HG03575 (cell line): ENCODE results near the gene LRRC8B.
A peak's percentile ranks its signal among the peaks of the same experiment; 100 is the strongest.
"Not testable (repeated sequence)": the region's sequence is repeated elsewhere in the genome, so short reads cannot be mapped to it uniquely, and the experiment has no call there.

Experiments used
- ATAC-seq: cut with Tn5 transposase; IDR thresholded peaks from one replicate; pipeline ENCODE4 v1.9.1; 2021; ENCODE audit not compliant: unreplicated experiment, insufficient number of reproducible peaks, low FRiP score; ENCODE audit errors: extremely low read depth

LRRC8B gene

GRCh38 chr1:89616844-89617627 is 92.4 kb downstream of the LRRC8B start:
- ATAC-seq = no peak

DNA sequence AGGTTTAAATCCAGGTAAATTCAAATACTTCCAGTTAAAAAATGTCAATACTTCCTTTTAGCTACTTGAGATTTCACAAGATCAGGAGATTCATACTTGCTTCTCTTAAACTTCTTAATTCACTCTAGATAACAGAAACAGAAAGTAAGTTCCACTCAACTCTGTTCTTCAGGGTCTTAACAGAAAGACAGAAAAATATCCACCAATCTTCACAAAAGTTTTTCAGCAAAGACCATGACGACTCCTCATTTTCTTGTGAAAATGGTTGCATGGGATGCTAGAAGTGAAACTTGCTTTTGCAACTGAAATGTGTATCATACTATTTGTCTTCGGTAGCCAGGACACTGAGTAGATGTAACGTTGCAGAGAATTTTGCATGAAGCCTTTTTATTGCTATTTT is 96.0 kb downstream of the LRRC8B start:
- ATAC-seq = no peak

DNA sequence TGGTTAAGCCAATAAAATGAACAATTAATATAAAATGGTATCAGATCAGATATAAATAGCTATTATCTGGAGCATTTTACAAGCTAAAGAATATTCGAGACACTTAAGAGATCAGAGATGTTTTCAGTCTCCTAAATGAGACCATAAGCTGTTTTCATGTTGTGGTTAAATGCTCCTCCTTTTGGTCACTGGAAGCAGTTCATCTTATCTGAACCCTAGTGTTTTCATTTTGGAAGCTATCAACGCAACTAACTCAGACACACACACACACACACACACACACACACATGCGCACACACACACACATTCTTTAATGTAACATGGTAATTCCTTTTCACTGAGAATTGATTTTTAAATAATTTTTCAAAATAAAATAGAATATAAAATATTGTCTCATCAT is 98.3 kb downstream of the LRRC8B start:
- no peak for ATAC-seq

DNA sequence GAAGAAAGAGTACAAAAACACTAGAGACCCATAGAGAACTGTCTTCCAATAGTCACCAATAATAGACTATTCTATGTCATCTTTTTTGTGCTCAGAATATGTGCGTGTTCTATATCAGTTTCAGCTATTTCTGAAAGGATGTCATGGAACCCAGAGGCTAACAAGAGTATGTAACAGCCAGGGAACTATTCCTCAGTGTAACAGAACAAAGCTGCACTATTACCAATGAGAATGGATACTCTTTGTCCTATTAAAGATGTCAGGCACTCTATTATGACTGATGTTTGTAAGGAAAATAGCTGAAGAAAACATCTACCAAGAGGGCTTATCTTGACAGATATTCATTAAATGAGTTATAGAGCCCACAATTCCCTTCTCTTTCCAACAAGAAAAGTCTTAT is 99.7 kb downstream of the LRRC8B start:
- ATAC-seq = no peak

DNA sequence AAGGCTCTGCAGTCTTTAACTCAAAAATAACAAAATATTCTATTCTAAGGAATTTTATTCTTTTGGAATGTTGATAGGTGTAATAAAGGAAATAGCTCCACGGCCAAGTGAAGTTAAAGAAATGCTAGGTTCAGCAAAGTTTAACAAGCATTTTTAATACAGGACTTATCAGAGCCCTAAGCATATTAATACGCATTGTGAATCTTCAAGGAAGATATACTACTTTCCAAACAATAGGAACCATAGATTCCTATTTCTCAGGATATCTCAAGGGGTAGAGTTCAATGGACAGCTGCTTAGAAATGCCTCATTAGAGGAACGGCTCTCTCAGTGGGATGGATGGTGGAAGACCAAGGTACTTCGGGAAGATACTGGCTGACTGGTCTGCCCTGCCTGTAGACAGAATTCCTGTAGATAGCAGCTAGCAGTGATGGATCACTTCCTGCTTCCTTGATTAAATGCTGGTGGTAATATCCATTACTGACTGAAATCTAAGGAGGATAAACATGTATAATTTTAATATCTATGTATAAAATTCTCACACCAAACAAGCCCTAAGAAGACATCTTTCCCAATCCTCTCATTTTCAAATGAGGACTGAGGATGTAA is 100.2 kb downstream of the LRRC8B start:
- no peak for ATAC-seq

DNA sequence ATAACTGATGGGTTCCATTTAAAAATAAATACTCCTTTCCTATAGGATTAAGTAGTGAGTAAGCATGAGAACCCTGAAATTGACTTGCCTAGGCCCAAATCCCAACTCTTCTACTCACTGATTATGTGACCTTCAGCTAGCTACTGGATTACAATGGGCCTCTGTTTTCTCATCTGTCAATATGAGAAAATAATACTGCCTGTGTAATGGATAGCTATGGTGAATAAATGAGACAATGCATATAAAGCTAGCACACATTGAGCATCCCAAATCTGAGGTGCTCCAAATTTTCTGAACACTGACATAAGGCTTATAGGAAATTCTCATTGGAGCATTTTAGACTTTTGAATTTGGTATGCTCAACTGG is 103.0 kb downstream of the LRRC8B start:
- no peak for ATAC-seq

- ATAC-seq = no peak
Measured at GRCh38 chr1:89629146-89629545, 104.5 kb downstream of the LRRC8B start.

DNA sequence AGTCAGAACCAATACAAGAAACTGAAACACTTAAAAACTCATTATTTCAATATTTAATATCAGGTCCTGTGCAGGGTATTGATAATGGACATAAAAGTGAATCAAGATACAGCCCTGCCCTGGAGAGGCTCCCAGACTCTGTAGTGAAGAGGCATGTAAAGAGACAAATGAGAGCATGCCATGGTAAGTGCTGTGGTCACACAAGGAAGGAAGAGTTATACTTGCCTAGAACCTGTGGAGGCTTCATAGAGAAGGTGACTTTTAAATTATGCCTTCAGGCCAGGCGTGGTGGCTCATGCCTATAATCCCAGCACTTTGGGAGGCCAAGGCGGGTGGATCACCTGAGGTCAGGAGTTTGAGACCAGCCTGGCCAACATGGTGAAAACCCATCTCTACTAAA is 105.0 kb downstream of the LRRC8B start:
- ATAC-seq = not testable (repeated sequence)

DNA sequence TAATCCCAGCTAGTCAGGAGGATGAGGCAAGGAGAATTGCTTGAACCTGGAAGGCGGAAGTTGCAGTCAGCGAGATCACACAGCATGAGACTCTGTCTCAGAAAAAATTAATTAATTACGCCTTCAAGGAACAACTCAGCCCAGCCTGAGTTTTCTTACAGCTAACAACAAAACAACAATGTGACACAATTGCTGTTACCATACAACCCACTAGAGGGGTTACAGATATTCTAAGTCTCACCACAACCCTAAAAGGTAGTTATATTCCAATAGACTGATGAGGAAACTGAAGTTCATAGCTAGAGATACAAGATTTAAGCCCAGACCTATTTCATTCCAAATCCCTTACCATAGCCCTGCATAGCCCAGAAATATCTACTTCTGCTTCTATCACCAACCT is 105.4 kb downstream of the LRRC8B start:
- no peak for ATAC-seq

DNA sequence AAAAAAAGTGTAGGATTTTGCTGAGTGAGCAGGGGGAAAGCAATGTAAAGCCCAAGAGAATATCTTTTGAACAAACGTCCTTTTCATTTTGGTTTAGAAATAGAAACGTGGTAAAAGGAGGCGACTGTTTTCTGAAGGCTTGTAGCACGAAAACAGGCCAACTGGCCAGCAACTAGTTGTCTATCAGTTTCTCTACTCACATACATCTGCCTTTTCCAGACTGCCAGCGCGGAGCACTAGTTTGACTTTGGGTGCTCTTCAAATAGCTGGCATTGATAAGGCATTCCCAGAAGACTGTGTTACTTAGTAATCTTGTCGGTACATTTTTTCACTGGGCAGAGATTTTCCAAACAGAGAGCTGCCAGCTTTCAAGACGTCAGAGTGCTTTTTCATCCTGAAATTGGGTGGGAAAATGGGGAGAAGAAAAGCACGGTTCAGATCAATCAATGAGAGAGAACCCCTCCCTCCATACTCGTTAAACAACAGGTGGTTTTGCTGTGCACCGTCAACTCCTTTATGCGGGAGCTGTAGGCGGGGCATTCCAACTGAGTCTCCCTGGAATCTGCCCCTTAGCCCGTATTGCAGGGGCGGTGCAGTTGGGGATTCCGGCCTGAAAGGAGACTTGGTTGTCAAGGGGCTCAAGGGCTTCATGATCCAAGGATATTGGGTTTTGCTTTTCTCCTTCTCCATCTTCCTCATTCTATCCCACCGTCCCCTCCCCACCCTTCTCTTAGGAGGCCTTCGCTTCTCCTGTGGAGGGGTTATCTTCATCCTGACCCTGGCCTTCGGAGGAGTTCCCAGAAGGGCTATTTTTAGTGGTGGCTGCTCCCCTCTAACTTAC is 107.4 kb downstream of the LRRC8B start:
- no peak for ATAC-seq

DNA sequence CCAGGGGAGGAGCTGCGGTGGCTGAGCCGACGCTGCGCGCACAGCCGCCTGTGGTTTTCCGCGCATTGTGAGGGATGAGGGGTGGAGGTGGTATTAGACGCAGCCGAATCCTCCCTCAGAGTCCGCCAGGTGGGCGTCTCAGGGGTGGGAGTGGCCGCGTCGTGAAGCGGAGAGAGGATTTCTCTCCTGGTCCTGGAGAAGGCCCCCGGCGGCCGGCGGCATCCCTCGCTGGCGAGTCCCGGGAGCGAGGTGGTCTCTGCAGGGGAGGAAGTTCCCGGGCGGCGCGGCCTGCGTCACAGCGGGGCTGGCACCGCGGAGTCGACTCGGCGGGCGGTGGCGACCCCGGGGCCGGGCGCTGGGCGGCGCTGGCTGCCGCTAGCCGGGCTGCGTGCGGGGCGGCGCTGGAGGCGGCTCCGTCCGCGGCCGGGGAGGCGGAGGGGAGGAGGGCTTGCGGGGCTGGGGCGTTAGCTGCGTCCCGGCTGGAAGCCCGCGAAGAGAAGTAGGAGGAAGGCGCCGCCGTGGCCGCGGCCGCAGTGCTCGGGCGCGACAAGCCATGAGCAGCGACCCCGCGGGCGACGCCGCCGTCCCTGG is 108.1 kb downstream of the LRRC8B start, which contains the start of gene LRRC8C:
Gene LRRC8C, plus strand, starts transcription at position 464 of the 591 bp plus-strand sequence. CDS start 53,354 bp downstream, outside the sequence.
- ATAC-seq = peak; percentile 38

GRCh38 chr1:89633248-89633799 is 108.7 kb downstream of the LRRC8B start:
- ATAC-seq = peak; percentile 25

GRCh38 chr1:89633800-89634625 is 109.4 kb downstream of the LRRC8B start:
- ATAC-seq = no peak

GRCh38 chr1:89635825-89636815 is 111.5 kb downstream of the LRRC8B start:
- ATAC-seq = no peak

GRCh38 chr1:89637496-89637895 is 112.9 kb downstream of the LRRC8B start:
- no peak for ATAC-seq

DNA sequence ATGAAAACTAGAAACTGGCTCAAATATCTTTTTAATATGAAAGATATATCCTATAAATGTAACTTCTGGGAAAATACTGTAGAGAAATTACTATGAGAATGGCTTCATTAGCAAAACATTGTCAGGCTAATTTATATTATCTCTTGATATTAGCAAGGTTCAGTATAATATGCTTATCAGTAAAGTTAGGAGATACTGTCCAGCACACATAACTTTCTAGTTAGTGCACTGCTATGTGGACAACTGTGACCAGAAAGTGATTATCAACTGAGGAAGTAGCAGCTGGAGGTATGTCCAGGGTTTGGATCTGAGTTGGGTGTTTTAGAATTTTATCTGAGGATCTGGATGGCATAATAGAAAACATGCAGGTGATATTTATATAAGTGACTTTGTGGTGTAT is 115.8 kb downstream of the LRRC8B start:
- no peak for ATAC-seq

DNA sequence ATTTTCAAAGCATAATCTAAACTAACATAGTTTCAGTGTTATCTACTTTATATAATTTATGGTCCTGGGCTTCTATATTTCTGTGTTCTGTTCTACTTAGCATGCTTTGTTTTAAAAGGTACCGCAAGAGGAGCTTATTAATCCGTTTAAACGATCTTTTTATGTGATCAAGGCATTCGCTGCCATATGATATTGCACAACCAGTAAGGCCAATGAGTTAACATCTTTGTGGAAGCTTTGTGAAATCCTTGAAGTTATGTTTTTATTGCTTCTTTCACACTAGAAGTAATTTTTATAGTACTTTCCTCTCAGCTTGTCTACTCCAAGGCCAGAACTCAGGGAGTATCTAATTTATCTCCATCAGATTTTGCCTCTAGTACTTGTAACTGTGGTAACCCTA is 117.2 kb downstream of the LRRC8B start:
- ATAC-seq = no peak
